Cerebellar nuclear complex (tissue), 1 donor: ENCODE measurements around the gene PCED1B.

Experiments
- DNase-seq, 2 experiments: peaks; one replicate each; lab custom pipeline; 2025; lab: John Stamatoyannopoulos, UW

Gene PCED1B

GRCh38 chr12:47067771-47068431 is 11.5 kb upstream of the PCED1B start:
- no peak for DNase-seq

- DNase-seq, result no peak
These were observed 10.9 kb upstream of the PCED1B start for GRCh38 chr12:47068539-47068938.

DNA sequence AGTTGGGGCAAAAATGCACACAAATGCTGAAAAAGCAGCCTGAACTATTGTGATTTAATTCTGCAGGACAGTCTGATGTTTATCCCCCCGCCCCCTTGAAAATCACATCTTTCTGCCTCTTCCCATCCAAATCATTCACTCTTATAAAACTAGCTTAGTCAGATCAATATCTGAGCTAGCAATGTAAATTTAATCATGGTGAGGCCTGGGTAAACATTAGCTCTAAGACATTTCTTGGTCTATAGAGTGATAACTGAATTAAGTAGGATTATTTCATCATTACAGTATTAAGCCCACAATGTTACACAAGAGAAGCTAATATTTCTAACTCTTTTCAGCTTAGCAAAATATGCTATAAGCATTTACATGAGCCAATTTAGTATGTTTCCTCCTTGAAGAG is 9.1 kb upstream of the PCED1B start:
- no peak for DNase-seq

- DNase-seq, result no peak
These were observed 8.1 kb upstream of the PCED1B start for GRCh38 chr12:47071241-47071852.

GRCh38 chr12:47073951-47074350 is 5.5 kb upstream of the PCED1B start:
- DNase-seq, result no peak

- DNase-seq, result no peak
These were observed 4.7 kb upstream of the PCED1B start for GRCh38 chr12:47074757-47075156.

DNA sequence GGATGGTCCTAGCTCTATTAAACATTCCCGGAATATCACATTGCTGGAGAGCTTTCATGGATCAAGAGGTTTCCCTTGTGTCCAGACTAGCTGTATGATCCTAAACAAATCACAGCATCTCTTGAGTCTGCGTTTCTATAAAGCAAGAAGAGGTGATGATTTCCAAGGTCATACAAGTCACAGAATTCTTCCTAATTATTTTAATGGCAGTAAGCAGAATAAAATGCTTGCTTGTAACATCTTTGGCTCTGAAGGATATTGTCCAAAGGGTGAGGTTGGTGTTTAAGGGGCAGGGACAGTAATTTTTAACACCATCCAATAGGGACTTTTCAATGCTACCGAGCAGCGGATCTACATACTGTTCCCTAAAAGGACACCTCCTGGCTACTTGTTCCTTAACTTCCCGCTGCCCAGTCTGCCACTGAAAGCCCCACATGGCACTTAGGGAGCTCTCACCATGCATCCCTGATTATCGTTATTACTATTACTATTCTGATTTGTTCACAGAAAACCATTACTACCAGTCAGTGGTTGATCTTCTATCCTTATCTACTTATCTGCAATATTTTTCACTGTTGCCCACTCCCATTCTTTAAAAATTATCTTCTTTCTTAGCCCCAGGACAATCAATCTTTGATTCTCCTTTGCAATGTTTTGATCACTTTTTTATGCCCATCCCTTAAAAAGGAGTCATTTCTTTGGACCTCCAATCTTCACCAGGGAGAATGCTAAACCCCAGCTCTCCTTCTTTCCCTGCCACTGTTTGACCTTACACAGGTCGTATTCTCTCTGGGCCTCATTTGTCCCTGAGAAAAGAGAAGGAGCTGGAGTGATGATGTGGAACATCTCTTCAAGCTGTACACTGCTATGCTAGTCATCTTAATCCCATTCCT is 4.0 kb upstream of the PCED1B start:
- no peak for DNase-seq

DNA sequence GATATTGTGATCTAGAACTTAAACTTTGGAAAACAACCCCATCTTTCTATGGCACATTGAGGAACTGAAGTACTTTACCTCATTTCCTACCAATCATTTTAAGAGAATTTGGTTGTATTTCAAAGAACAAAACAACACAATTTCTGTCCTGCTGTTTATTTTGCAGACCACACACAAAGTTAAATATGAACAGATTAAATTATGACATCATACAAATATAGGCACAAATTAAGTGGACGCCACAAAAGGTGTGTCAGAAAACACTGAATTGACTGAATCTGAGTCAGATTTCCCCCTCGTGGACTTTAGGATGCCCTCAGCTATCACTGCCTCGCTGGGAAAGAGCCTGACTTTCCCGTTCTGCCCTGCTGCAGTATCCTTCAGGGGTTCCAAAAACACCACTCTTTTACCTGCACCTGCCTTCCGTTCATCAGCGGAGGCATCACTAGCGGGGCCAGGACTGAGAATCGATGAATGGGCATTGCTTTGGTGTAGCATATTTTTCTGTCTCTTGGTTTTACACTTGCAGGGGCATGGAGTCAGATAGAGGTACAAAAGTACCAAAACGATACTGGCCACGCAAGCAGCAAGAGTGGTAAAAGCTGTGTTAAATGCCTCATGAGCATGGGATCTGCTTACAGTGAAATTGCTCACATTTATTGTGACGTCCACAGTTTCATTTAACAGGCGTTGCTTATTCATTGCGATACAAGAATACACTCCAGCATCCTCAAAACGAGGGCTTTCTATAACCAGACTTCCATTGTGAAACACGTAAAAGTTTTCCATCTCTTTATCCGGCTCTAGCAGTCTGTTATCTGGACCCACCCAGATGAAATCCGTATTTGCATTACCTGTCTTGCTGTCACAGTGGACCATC is 2.0 kb upstream of the PCED1B start:
- DNase-seq, result no peak

GRCh38 chr12:47078086-47078395 is 1.4 kb upstream of the PCED1B start:
- DNase-seq, result no peak

- DNase-seq, result no peak
These were observed 521 bp upstream of the PCED1B start for GRCh38 chr12:47078733-47079467.

DNA sequence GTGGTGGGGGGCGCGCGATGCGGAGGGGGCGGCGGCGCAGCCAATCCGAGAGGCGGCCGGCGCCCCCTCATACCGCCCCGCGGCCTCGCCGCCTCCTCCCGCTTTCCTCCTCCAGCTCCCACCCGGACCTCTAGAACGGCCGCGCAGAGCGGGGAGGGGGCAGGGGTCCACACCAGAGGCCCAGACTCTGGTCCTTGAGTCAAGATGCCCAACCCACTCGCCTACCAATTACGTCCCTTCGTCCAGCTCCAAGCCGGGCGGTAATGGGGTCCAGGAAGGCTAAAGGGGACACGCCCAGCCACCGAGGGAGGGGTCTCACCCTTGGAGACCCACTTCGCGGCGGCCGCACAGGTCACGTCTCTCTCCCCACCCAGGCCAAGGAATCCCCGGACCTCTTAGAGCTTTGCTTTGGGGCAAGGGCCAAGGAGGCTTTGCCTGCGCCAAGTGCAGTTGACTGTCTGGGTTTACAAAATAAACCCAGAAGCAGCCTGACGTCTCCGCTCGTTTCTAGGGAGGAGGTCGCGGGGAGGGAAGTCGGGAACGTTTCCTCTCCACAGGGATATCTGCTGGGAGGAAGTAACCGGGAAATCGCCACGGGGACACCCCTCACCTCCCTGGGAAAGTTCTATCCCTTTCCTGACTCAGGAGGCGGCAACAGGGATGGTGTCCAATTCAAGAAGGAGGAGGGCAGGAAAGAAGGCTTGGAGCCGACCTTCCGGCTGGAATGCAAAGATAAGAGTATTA is 732 bp downstream of the PCED1B start:
- no peak for DNase-seq

DNA sequence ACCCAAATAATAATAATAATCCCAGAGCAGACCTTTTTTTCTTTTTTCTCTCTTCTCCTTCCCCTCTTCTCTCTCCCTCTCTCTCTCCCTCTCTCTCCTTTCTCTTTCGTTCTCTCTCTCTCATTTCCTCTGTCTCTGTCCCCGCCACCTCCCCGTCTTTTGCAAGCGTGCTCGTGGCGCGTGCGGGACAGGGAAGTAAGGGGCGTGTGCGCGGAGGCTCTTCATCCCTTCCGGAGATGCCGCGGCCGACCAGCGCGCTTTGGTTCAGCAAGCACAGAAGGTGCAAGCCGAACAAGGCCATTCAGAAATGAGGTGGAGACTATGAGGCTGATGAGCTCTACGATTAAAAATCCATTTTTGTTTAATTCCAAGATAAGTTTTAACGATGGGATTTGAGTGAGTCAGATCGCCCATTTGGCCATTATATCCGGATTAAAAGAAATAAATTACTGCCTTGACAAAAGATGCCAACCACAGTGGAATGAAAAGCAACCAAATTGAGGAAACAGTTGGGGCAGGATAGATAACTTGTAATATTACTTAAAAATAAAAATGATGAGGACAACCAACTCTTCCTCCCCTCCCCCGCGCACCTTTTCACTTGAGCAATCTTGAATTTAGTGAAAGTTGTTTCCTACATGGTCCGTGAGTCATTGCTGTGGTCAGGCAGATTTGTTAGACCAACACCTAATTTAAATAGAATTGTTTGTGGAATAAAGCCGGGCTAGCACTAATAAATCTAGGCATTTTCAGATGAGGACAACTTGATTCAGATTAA is 1.5 kb downstream of the PCED1B start:
- no peak for DNase-seq

- no peak for DNase-seq
These were observed 2.9 kb downstream of the PCED1B start for GRCh38 chr12:47082283-47082682.

DNA sequence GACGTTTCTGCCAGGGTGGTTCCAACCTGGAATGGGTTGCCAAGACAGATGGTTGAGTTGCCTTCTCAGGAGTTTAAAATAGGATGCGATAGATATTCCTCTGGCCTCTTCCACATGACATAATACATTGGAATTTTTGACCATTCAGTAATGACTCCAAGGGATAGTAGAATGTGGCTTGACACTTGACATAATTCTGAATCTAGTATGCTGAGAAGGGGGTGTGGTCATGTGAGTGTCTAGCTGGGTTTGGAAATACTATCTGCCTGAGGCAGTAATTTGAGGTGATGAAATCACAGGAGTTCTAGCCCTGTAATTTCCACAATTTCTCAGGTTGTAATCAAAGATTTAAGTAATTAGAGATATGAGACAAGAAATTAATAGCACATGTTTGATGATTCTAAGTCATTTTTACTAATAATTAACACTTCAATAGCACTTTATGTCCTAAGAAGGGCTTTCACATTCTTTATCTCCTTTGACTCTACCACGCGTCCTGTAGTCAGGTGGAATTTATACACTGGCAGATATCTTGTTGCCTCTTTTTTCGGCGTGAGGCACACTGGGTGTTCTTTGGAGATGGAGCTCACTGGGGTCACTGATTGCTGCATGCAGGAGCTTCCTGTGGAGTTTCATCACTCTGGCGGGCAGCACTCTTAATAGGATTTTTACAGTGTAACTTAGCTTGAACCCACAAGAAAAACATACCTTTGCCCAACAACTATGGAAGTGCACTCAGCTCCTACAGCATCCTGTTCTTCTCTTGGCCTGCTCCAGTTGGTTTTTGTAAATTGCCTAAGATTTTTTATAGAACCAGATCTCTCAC is 3.6 kb downstream of the PCED1B start:
- DNase-seq, result no peak

DNA sequence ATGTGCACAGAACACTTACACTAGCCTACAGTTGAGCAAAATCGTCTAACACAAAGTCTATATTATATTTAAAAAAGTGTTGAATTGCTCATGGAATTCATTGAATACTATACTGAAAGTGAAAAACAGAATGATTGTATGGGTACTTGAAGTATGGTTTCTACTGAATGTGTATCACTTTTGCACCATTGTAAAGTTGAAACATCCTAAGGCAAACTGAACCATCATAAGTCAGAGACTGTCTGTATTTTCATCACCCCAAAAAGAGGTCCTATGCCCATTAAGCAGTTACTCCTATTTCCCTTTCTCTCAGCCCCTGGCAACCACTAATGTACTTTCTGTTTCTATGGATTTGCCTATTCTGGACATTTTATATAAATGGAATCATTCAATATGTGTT is 4.8 kb downstream of the PCED1B start:
- no peak for DNase-seq

GRCh38 chr12:47085815-47086252 is 6.4 kb downstream of the PCED1B start:
- DNase-seq, result no peak

DNA sequence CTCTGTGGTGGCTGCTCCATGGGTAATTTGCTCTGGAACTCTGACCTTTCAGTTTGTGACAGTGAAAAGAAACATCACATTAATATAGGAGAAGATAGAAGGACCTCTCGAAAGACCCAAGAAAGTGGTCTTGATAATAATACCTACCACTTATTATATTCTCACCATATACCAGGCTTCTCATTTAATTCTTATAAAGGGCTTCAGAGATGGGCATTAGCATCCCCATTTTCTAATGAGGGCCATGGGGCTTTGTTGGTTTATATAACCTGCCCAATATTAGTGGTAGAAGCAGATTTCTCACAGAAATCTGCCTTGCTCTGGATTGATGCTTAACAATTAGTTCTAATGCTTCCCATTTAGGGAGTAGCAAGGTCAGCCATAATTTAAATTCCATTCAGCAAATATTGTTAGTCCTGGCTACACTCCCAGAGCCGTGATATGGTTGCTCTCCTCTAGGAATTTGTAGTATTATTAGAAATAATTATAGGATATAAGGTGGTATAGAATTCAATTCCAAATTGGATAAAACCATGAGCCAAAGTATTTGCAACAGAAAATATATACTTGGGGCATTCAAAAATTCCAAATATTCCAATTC is 7.8 kb downstream of the PCED1B start:
- no peak for DNase-seq
